Upper lobe of left lung (tissue), 6 donors: ENCODE measurements around the gene TMEM43. TPM values are rescaled to one million over a fixed set of nuclear protein-coding genes. Genes with fewer than 3 reads are reported as not detected.

Experiments used
- ATAC-seq, 2 donors: fragments of 200-7000 bp; cut with Tn5 transposase; one replicate each; pipeline ENCODE4 v1.9.1; 2022; ENCODE audit warnings: mild to moderate bottlenecking in 2 of 2, moderate library complexity in 2 of 2; ENCODE audit not compliant: low FRiP score in 2 of 2
- DNase-seq, 2 donors: peaks; one replicate each; pipeline ENCODE4 v3.0.0-alpha.2; 2019 to 2020
- H3K27ac ChIP-seq, 4 donors: fragments of 200-600 bp; sonication (generic); one replicate each; pipeline ENCODE4 v1.5.1; 2016 to 2019
- H3K27me3 ChIP-seq, 4 donors: fragments of 200-600 bp; sonication (generic); one replicate each; pipeline ENCODE4 v1.5.1; 2017 to 2019
- H3K36me3 ChIP-seq, 4 donors: fragments of 200-600 bp; sonication (generic); one replicate each; pipeline ENCODE4 v1.5.1; 2016 to 2019
- H3K4me1 ChIP-seq, 4 donors: fragments of 200-600 bp; sonication (generic); one replicate each; pipeline ENCODE4 v1.5.1; 2018 to 2019
- H3K4me3 ChIP-seq, 4 donors: fragments of 200-600 bp; sonication (generic); one replicate each; pipeline ENCODE4 v1.5.1; 2017 to 2019; ENCODE audit warnings: mild to moderate bottlenecking in 2 of 4, moderate library complexity in 1 of 4
- H3K9me3 ChIP-seq, 4 donors: fragments of 200-600 bp; sonication (generic); one replicate each; pipeline ENCODE4 v1.5.1; 2018 to 2019
- CTCF ChIP-seq, 6 experiments: fragments of 450-650 bp in 4 of 6; fragments of 200-600 bp in 2 of 6; sonication (generic) in 2 of 6; IDR thresholded peaks; one replicate each; pipeline ENCODE4 v1.5.1; 2016 to 2019; ENCODE audit warnings: antibody characterized with exemption in 6 of 6
- EP300 ChIP-seq, 4 donors: sonication (generic); formaldehyde crosslinking; IDR thresholded peaks; one replicate each; pipeline ENCODE4 v1.5.1; 2017; ENCODE audit warnings: antibody characterized with exemption in 4 of 4, control low read depth in 2 of 4
- POLR2A ChIP-seq, 4 donors: fragments of 450-650 bp; IDR thresholded peaks; one replicate each; pipeline ENCODE4 v1.5.1; 2016 to 2017; ENCODE audit warnings: antibody characterized with exemption in 4 of 4, mild to moderate bottlenecking in 2 of 4
- POLR2AphosphoS5 ChIP-seq, 2 donors: sonication (generic); formaldehyde crosslinking; IDR thresholded peaks; one replicate each; pipeline ENCODE4 v1.5.1; 2017; ENCODE audit warnings: antibody characterized with exemption in 2 of 2
- WGBS, 2 donors: methylation state at CpG; one replicate each; pipeline ENCODE4 v1.1.5; 2017 to 2018; 5-methylcytosine and 5-hydroxymethylcytosine counted together
- total RNA-seq, 6 donors: library from RNA; depleted of rRNA in 4 of 6; stranded (reverse); fragments of >200 nt in 4 of 6; gene quantifications; one replicate each; pipeline versions ENCODE4 v1.1.0 to v1.2.1, GENCODE V29; 2016 to 2021
- donor health status: DM: no; HTN: no; CAD: no; lungs with moderate emphysema.
- donor health status: DM: no; HTN: yes; CAD: no; lungs with severe emphysema.

TMEM43 gene
- total RNA-seq, 6 donors from 2014 or later, result 48.2 to 158 (median 87.7) TPM

DNA sequence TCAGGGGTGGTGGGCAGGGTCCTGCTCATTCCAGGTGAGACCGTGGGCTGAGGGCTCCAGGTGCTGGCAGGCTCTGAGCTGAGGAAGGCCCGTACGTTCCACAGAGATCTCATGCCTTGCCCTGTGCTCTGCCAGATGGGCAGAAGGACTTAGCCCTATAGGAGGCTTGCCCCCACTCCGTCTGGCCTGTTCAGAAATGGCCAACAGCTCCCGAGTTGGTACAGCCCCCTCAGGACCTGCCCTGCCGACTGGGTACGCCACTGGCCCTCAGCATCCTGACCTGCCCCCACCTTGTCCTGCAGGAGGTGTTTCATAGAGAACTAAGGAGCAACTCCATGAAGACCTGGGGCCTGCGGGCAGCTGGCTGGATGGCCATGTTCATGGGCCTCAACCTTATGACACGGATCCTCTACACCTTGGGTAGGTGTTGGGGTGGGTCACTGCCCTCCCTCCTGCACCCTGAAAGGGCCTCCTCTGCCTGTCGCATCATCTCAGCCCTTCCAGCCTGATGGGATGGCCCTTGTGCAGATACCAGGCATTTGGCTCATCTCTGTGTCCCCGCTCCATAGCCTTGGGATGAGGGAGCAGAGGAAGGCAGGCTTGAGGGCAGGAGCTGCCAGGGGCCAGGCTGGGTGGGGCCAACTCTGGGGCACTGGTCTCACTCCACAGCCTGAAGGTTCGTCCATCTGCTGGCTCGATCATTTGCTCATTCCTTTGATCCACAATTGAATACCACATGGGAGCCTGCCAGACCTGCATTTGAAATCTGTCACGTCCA is 14.2 kb downstream of the TMEM43 start:
- peak overlapping the region in 1 of 4 donors; percentile 14 for H3K27ac ChIP-seq
- no peak for DNase-seq
- peaks cover 14 to 24% (median 21%) of the 10 kb centered on the region in 4 donors for H3K4me1 ChIP-seq
- 87 to 93% methylated on average over 4 to 14 of the region's 14 CpGs for WGBS, 2 donors
- no peaks in the 10 kb centered on the region for H3K9me3 ChIP-seq
- no peak for ATAC-seq
- H3K4me3 ChIP-seq, result no peak overlapping the region
- H3K36me3 ChIP-seq, result peaks cover 18 to 89% (median 62%) of the 10 kb centered on the region in 4 donors
- TF ChIP-seq CTCF (IDR thresholded peaks at IDR 0.05) (no peak), EP300 (IDR thresholded peaks at IDR 0.05) (no peak), POLR2A (IDR thresholded peaks at IDR 0.05) (no peak), POLR2AphosphoS5 (IDR thresholded peaks at IDR 0.05) (no peak)
- no peaks in the 10 kb centered on the region for H3K27me3 ChIP-seq

- DNase-seq, result no peak
- Histone ChIP-seq H3K4me1 (peaks cover 19 to 31% (median 26%) of the 10 kb centered on the region in 4 donors), H3K27me3 (no peaks in the 10 kb centered on the region), H3K27ac (peak overlapping the region in 1 of 4 donors; percentile 0), H3K9me3 (no peaks in the 10 kb centered on the region), H3K36me3 (peaks cover 11 to 82% (median 55%) of the 10 kb centered on the region in 4 donors), H3K4me3 (no peak overlapping the region)
- TF ChIP-seq CTCF (IDR thresholded peaks at IDR 0.05) (no peak), POLR2AphosphoS5 (IDR thresholded peaks at IDR 0.05) (no peak), POLR2A (IDR thresholded peaks at IDR 0.05) (no peak), EP300 (IDR thresholded peaks at IDR 0.05) (no peak)
- 63 to 90% methylated on average over 1 to 5 of the region's 5 CpGs for WGBS, 2 donors
- no peak for ATAC-seq
Measured at GRCh38 chr3:14139771-14140170, 14.9 kb downstream of the TMEM43 start.

- WGBS, 2 donors, result 80 to 81% methylated on average over 2 of the region's 2 CpGs
- H3K9me3 ChIP-seq, result no peaks in the 10 kb centered on the region
- H3K4me3 ChIP-seq, result no peak overlapping the region
- DNase-seq, result no peak
- no peaks in the 10 kb centered on the region for H3K27me3 ChIP-seq
- no peak for TF ChIP-seq POLR2A (IDR thresholded peaks at IDR 0.05)
- H3K36me3 ChIP-seq, result peaks cover 4 to 78% (median 48%) of the 10 kb centered on the region in 4 donors
- peaks cover 28 to 40% (median 35%) of the 10 kb centered on the region in 4 donors for H3K4me1 ChIP-seq
- peak overlapping the region in 3 of 4 donors; percentile 0 to 31 (median 26) for H3K27ac ChIP-seq
- ATAC-seq, result no peak
Measured at GRCh38 chr3:14140668-14141067, 15.8 kb downstream of the TMEM43 start.

DNA sequence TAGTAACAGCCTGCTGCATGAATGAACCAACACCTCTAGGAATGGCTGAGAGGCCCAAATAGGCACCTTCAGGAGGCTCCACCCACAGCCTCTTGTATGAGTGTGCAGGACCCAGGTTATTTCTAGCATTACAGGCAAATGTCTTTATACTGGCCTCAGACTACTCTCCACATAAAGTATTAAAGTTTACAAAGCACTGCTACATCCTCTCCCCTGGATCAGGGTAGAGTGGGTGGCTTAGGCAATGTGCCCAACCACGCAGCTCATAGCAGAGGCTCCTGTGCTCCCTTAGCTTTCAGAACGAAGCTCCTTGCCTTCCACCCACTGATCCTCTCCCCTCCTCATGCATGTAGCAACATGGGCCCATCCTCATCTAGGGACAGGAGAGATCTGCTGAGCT is 16.3 kb downstream of the TMEM43 start:
- ATAC-seq, result no peak
- WGBS, 2 donors, result 60 to 71% methylated on average over 2 of the region's 2 CpGs
- peak overlapping the region; percentile 26 to 93 (median 58) for H3K27ac ChIP-seq
- peaks cover 3 to 78% (median 45%) of the 10 kb centered on the region in 4 donors for H3K36me3 ChIP-seq
- no peaks in the 10 kb centered on the region for H3K9me3 ChIP-seq
- H3K4me3 ChIP-seq, result no peak overlapping the region
- H3K27me3 ChIP-seq, result no peaks in the 10 kb centered on the region
- H3K4me1 ChIP-seq, result peaks cover 32 to 45% (median 38%) of the 10 kb centered on the region in 4 donors
- no peak for TF ChIP-seq EP300 (IDR thresholded peaks at IDR 0.05)
- TF ChIP-seq POLR2AphosphoS5 (IDR thresholded peaks at IDR 0.05), result no peak
- TF ChIP-seq POLR2A (IDR thresholded peaks at IDR 0.05), result no peak
- no peak for TF ChIP-seq CTCF (IDR thresholded peaks at IDR 0.05)
- no peak for DNase-seq

DNA sequence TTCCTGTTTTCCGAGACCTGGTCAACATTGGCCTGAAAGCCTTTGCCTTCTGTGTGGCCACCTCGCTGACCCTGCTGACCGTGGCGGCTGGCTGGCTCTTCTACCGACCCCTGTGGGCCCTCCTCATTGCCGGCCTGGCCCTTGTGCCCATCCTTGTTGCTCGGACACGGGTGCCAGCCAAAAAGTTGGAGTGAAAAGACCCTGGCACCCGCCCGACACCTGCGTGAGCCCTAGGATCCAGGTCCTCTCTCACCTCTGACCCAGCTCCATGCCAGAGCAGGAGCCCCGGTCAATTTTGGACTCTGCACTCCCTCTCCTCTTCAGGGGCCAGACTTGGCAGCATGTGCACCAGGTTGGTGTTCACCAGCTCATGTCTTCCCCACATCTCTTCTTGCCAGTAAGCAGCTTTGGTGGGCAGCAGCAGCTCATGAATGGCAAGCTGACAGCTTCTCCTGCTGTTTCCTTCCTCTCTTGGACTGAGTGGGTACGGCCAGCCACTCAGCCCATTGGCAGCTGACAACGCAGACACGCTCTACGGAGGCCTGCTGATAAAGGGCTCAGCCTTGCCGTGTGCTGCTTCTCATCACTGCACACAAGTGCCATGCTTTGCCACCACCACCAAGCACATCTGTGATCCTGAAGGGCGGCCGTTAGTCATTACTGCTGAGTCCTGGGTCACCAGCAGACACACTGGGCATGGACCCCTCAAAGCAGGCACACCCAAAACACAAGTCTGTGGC is 16.9 kb downstream of the TMEM43 start:
- DNase-seq (peak in 1 of 2 donors; percentile 15), ATAC-seq (no peak)
- no peak overlapping the region for H3K4me3 ChIP-seq
- H3K4me1 ChIP-seq, result peaks cover 32 to 51% (median 41%) of the 10 kb centered on the region in 4 donors
- 86 to 90% methylated on average over 14 to 19 of the region's 19 CpGs for WGBS, 2 donors
- H3K27me3 ChIP-seq, result no peaks in the 10 kb centered on the region
- TF ChIP-seq POLR2A (IDR thresholded peaks at IDR 0.05) (no peak), CTCF (IDR thresholded peaks at IDR 0.05) (no peak), POLR2AphosphoS5 (IDR thresholded peaks at IDR 0.05) (no peak), EP300 (IDR thresholded peaks at IDR 0.05) (no peak)
- H3K36me3 ChIP-seq, result peaks cover 3 to 78% (median 44%) of the 10 kb centered on the region in 4 donors
- H3K9me3 ChIP-seq, result no peaks in the 10 kb centered on the region
- peak overlapping the region; percentile 86 to 93 (median 88) for H3K27ac ChIP-seq
